Prostate gland (tissue), 2 donors: ENCODE results near the gene ASPSCR1. TPM values are rescaled to one million over a fixed set of nuclear protein-coding genes. Genes with fewer than 3 reads are reported as not detected.

Source experiments
- DNase-seq: peaks from one replicate; pipeline ENCODE4 v3.0.0-alpha.2; 2019; ENCODE audit warnings: low spot score
- H3K27ac ChIP-seq, 2 donors: fragments of 200-600 bp; sonication (generic); 2 replicates each; pipeline ENCODE4 v1.5.1; 2017 to 2019
- H3K27me3 ChIP-seq: fragments of 200-600 bp; sonication (generic); replicated peaks from 2 replicates; pipeline ENCODE4 v1.5.1; 2019; ENCODE audit not compliant: insufficient read depth
- H3K36me3 ChIP-seq, 2 donors: fragments of 200-600 bp; sonication (generic); 1 replicate in 1 of 2; 2 replicates in 1 of 2; pipeline versions ENCODE4 v1.5.1 to v1.8.1; 2017 to 2019
- H3K4me1 ChIP-seq: fragments of 200-600 bp; sonication (generic); replicated peaks from 2 replicates; pipeline ENCODE4 v1.5.1; 2019
- H3K4me3 ChIP-seq, 2 donors: fragments of 200-600 bp; sonication (generic); 2 replicates each; pipeline ENCODE4 v1.5.1; 2017 to 2019
- H3K9me3 ChIP-seq: fragments of 200-600 bp; sonication (generic); 2 replicates; pipeline ENCODE4 v1.5.1; 2017
- CTCF ChIP-seq, 4 experiments: fragments of 200-600 bp in 2 of 4; fragments of 450-650 bp in 2 of 4; sonication (generic) in 2 of 4; IDR thresholded peaks; 1 replicate in 3 of 4; 2 replicates in 1 of 4; pipeline ENCODE4 v1.5.1; 2016 to 2019; ENCODE audit warnings: antibody characterized with exemption in 4 of 4, mild to moderate bottlenecking in 2 of 4, moderate library complexity in 2 of 4
- POLR2A ChIP-seq: fragments of 450-650 bp; IDR thresholded peaks from one replicate; pipeline ENCODE4 v1.6.1; 2016; ENCODE audit warnings: antibody characterized with exemption, mild to moderate bottlenecking
- POLR2AphosphoS5 ChIP-seq: sonication (generic); formaldehyde crosslinking; IDR thresholded peaks from one replicate; pipeline ENCODE4 v1.6.1; 2017; ENCODE audit warnings: antibody characterized with exemption
- WGBS: methylation state at CpG from one replicate; pipeline ENCODE4 v1.1.5; 2018; 5-methylcytosine and 5-hydroxymethylcytosine counted together
- intact Hi-C: fragments of 100-400 bp; cut with DNase I; formaldehyde crosslinking; loops from one replicate; pipeline ENCODE4 v1.14.2; 2022
- total RNA-seq, 2 donors: library from RNA; depleted of rRNA; stranded (reverse); fragments of >200 nt; gene quantifications; one replicate each; pipeline ENCODE4 v1.1.0, GENCODE V29; 2016

ASPSCR1 gene
- total RNA-seq, 2 donors from 2014 or later: 30.7 to 39.7 TPM

GRCh38 chr17:82060001-82060380 is 82.6 kb downstream of the ASPSCR1 start:
- no peak for TF ChIP-seq CTCF (IDR thresholded peaks at IDR 0.05)
- TF ChIP-seq POLR2AphosphoS5: no peak
- TF ChIP-seq POLR2A: no peak
- peaks cover 7 to 28% of the 10 kb centered on the region in 2 donors for H3K36me3 ChIP-seq

GRCh38 chr17:82060614-82061013 is 83.2 kb downstream of the ASPSCR1 start:
- Histone ChIP-seq H3K36me3 (peaks cover 7 to 24% of the 10 kb centered on the region in 2 donors), H3K9me3 (no peaks in the 10 kb centered on the region), H3K4me1 (peaks cover 20% of the 10 kb centered on the region), H3K27me3 (no peaks in the 10 kb centered on the region), H3K27ac (peak overlapping the region in 1 of 2 donors; percentile 85), H3K4me3 (no peak overlapping the region)
- no peak for DNase-seq
- no peak for TF ChIP-seq POLR2A
- no peak for TF ChIP-seq CTCF (IDR thresholded peaks at IDR 0.05)
- TF ChIP-seq POLR2AphosphoS5: no peak
- WGBS: 92% methylated on average over 13 of the region's 14 CpGs
- intact Hi-C loops: no loop called here

More at GRCh38 chr17:82060001-82060380, 82.6 kb downstream of the ASPSCR1 start:
- intact Hi-C loops: no loop called here
- 80% methylated on average over 15 of the region's 16 CpGs for WGBS
- peaks cover 20% of the 10 kb centered on the region for H3K4me1 ChIP-seq
- no peaks in the 10 kb centered on the region for H3K9me3 ChIP-seq
- no peaks in the 10 kb centered on the region for H3K27me3 ChIP-seq
- no peak overlapping the region for H3K4me3 ChIP-seq
- no peak for DNase-seq
- peak overlapping the region in 1 of 2 donors; percentile 35 for H3K27ac ChIP-seq

GRCh38 chr17:82061047-82061925 is 83.9 kb downstream of the ASPSCR1 start:
- H3K4me3 ChIP-seq: no peak overlapping the region
- peaks cover 20% of the 10 kb centered on the region for H3K4me1 ChIP-seq
- no peaks in the 10 kb centered on the region for H3K27me3 ChIP-seq
- H3K36me3 ChIP-seq: peaks cover 5 to 17% of the 10 kb centered on the region in 2 donors
- TF ChIP-seq POLR2AphosphoS5 (peak; percentile 77), CTCF (IDR thresholded peaks at IDR 0.05) (no peak), POLR2A (no peak)
- WGBS: 83% methylated on average over 27 of the region's 34 CpGs
- intact Hi-C loops: no loop called here
- no peaks in the 10 kb centered on the region for H3K9me3 ChIP-seq
- DNase-seq: peak; percentile 49
- peak overlapping the region; percentile 5 to 85 for H3K27ac ChIP-seq

GRCh38 chr17:82062076-82062983 is 84.9 kb downstream of the ASPSCR1 start:
- Histone ChIP-seq H3K4me3 (no peak overlapping the region), H3K27ac (peak overlapping the region; percentile 5 to 85), H3K4me1 (peaks cover 20% of the 10 kb centered on the region), H3K9me3 (no peaks in the 10 kb centered on the region), H3K36me3 (peaks cover 0 to 11% of the 10 kb centered on the region in 2 donors), H3K27me3 (no peaks in the 10 kb centered on the region)
- no peak for DNase-seq
- WGBS: 77% methylated on average over 24 of the region's 24 CpGs
- intact Hi-C loops: no loop called here
- TF ChIP-seq CTCF (IDR thresholded peaks at IDR 0.05) (no peak), POLR2A (no peak), POLR2AphosphoS5 (no peak)
